AG04449 (cell line): ENCODE results near the gene PLAAT5.

ENCODE experiments used
- CTCF ChIA-PET: fragments of 350-600 bp; formaldehyde crosslinking; extraction: SDS; loops from one replicate; lab custom pipeline; 2021; ENCODE audit warnings: antibody characterized with exemption; lab: Yijun Ruan, JAX
- POLR2A ChIA-PET: fragments of 400-600, 350-600 bp; formaldehyde crosslinking; extraction: SDS; loops from one replicate; lab custom pipeline; 2020; ENCODE audit warnings: antibody characterized with exemption, inconsistent platforms; lab: Yijun Ruan, JAX
- DNase-seq: peaks from one replicate; pipeline ENCODE4 v3.0.0-alpha.2; 2010; ENCODE audit warnings: low read depth, low spot score
- H3K4me3 ChIP-seq: 2 replicates; pipeline ENCODE4 v1.5.1; 2011; ENCODE audit warnings: low read depth, mild to moderate bottlenecking, control low read depth, low read length
- TF ChIP-seq, protein P1 (sequence below): IDR thresholded peaks from one replicate; pipeline ENCODE4 v1.5.1; 2011; ENCODE audit warnings: mild to moderate bottlenecking, moderate library complexity, low read length, control low read depth, inconsistent platforms; ENCODE audit not compliant: insufficient read depth; ENCODE audit errors: missing control alignments

The PLAAT5 gene

DNA sequence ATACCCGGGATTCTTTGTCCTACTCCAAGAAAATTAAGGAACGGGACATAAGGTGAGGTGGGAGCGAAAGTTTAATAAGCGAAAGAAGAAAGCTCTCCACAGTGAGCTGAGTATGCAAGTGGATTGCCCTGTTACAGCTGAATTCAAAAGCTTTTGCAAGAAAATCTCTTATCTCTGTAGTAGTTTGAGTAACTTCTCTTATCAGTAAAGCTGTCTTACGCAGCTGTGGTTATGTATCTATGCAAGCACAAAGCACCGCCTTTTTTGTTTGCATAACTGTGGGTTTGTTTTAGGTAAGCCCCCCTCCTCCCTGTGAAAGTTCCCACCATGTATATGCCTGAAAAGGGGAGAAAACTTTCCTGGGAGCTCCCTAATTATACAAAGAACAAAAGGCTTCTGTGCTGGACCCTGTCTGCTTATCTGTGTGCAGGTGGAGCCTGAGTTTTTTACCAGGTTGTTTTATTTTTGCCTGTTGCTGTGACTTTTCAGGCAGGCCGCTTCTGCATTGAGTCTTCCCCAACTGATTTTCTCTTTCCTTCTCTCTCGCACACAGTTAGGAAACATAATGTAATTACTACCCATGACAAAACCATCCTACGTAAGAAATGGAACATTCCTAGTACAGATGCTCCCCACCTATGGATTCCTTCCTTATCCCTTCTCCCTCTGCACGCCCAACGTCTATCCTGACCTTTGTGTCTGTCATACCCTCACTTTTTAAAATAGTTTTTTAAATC, 837 bp upstream of the PLAAT5 start:
- no peak overlapping the region for H3K4me3 ChIP-seq
- ChIA-PET POLR2A (no interaction called here), CTCF (interaction anchor here (1.8 to 2.1 kb wide), 2 partner anchors 13 to 144 kb away, joined by 4 to 11 read pairs; no protein-coding TSS in a partner anchor)
- TF ChIP-seq, protein P1, sequence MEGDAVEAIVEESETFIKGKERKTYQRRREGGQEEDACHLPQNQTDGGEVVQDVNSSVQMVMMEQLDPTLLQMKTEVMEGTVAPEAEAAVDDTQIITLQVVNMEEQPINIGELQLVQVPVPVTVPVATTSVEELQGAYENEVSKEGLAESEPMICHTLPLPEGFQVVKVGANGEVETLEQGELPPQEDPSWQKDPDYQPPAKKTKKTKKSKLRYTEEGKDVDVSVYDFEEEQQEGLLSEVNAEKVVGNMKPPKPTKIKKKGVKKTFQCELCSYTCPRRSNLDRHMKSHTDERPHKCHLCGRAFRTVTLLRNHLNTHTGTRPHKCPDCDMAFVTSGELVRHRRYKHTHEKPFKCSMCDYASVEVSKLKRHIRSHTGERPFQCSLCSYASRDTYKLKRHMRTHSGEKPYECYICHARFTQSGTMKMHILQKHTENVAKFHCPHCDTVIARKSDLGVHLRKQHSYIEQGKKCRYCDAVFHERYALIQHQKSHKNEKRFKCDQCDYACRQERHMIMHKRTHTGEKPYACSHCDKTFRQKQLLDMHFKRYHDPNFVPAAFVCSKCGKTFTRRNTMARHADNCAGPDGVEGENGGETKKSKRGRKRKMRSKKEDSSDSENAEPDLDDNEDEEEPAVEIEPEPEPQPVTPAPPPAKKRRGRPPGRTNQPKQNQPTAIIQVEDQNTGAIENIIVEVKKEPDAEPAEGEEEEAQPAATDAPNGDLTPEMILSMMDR = no peak
- no peak for DNase-seq

GRCh38 chr11:63491240-63491587, 247 bp upstream of the PLAAT5 start:
- CTCF ChIA-PET = interaction anchor here (1.8 to 2.1 kb wide), 2 partner anchors 12 to 144 kb away, joined by 4 to 11 read pairs; no protein-coding TSS in a partner anchor
- POLR2A ChIA-PET = no interaction called here
- DNase-seq = no peak
- TF ChIP-seq, protein P1 = no peak
- peak overlapping the region; percentile 33 for H3K4me3 ChIP-seq

- DNase-seq = no peak
- CTCF ChIA-PET = interaction anchor here (0.8 to 2.1 kb wide), 6 partner anchors 10 to 150 kb away, joined by 3 to 11 read pairs (median 5); no protein-coding TSS in a partner anchor
Measured at GRCh38 chr11:63489879-63490278, 1.1 kb downstream of the PLAAT5 start.

DNA sequence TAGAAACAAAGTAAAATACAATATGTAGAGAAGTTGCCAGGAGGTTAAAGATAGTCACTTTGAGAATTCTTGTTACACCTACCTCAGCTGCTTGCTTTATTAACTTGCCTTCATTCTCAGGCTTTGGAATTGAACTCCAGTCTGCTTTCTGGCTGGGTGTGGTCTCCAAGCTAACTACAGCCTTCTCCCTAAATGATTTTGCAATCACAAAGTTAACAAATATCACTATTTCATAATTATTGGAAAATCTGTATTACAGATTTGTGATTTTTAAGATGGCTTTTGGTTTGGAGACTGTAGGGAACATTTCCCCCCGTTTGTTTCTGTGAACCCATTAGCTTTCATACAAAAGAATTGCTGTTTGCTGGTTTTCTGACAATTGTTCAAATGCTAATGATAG, 2.2 kb downstream of the PLAAT5 start:
- TF ChIP-seq, protein P1 = no peak
- no peak overlapping the region for H3K4me3 ChIP-seq
- DNase-seq = no peak
- ChIA-PET CTCF (interaction anchor here (1.5 kb wide), 2 partner anchors 9 to 11 kb away, joined by 5 to 9 read pairs; no protein-coding TSS in a partner anchor), POLR2A (no interaction called here)

More at GRCh38 chr11:63489879-63490278, 1.1 kb downstream of the PLAAT5 start:
- TF ChIP-seq, protein P1 = no peak
- no peak overlapping the region for H3K4me3 ChIP-seq
- POLR2A ChIA-PET = no interaction called here

GRCh38 chr11:63485777-63486176, 5.2 kb downstream of the PLAAT5 start:
- ChIA-PET CTCF (no interaction called here), POLR2A (no interaction called here)
- TF ChIP-seq, protein P1 = no peak
- H3K4me3 ChIP-seq = no peak overlapping the region
- no peak for DNase-seq

- TF ChIP-seq, protein P1 = no peak
- CTCF ChIA-PET = interaction anchor here (0.9 to 9.3 kb wide), 17 partner anchors 9 to 358 kb away, joined by 3 to 194 read pairs (median 6); partner anchors contain the start of gene PLAAT5
- DNase-seq = no peak
- H3K4me3 ChIP-seq = no peak overlapping the region
- POLR2A ChIA-PET = no interaction called here
Measured at GRCh38 chr11:63480039-63480438, 10.9 kb downstream of the PLAAT5 start.
